ENCODE results near the gene KY. TPM values are rescaled to one million over a fixed set of nuclear protein-coding genes. Genes with fewer than 3 reads are reported as not detected.

The KY gene
- total and polyA plus RNA-seq, 10 of the 15 experiments (the other 5 are each of a cell fraction or from before 2014, with no cell fraction given): 0.04 to 0.11 TPM; not detected in 8

- TF ChIP-seq IRF5 (IDR thresholded peaks at IDR 0.05; ENCODE audit: borderline replicate concordance) (no peak), EED (IDR thresholded peaks at IDR 0.05; ENCODE audit: low read depth) (no peak), ELK1 (IDR thresholded peaks at IDR 0.05; ENCODE audit: low read depth, low read length) (no peak), MEF2B (IDR thresholded peaks at IDR 0.05; ENCODE audit: partially characterized antibody, poor library complexity, severe bottlenecking) (no peak), TCF12 (IDR thresholded peaks at IDR 0.05; ENCODE audit: low read depth, low read length) (no peak), CHD1 (IDR thresholded peaks at IDR 0.05; ENCODE audit: low read depth, low read length) (no peak), ZNF622 (IDR thresholded peaks at IDR 0.05) (no peak), REST (IDR thresholded peaks at IDR 0.05; ENCODE audit: low read depth, low read length) (no peak), POLR2AphosphoS2 (IDR thresholded peaks at IDR 0.05; ENCODE audit: low read depth, low read length) (no peak), BCLAF1 (IDR thresholded peaks at IDR 0.05) (no peak), CHD2 (IDR thresholded peaks at IDR 0.05; ENCODE audit: borderline replicate concordance, low read depth, low read length) (no peak), RUNX3 (IDR thresholded peaks at IDR 0.05; ENCODE audit: low read length) (no peak), SREBF2 (IDR thresholded peaks at IDR 0.05; ENCODE audit: low read length) (no peak)
Measured at GRCh38 chr3:134594331-134594741, 56.5 kb downstream of the KY start (continued).
